ENCODE measurements around the gene ARL3. TPM values are rescaled to one million over a fixed set of nuclear protein-coding genes. Genes with fewer than 3 reads are reported as not detected.
A peak's percentile ranks its signal among the peaks of the same experiment; 100 is the strongest.

Gene ARL3
- total RNA-seq, 1 experiment from 2014 or later, result 5.9 TPM

- DNase-seq (ENCODE audit: low read depth), result no peak
Observed at GRCh38 chr10:102639537-102639936, 74.7 kb downstream of the ARL3 start.

- DNase-seq (ENCODE audit: low read depth), result no peak
Observed at GRCh38 chr10:102635377-102635776, 78.8 kb downstream of the ARL3 start.

GRCh38 chr10:102634686-102635085 lies 79.5 kb downstream of the ARL3 start:
- no peak for DNase-seq (ENCODE audit: low read depth)

- DNase-seq (ENCODE audit: low read depth), result no peak
Observed at GRCh38 chr10:102633848-102634247, 80.3 kb downstream of the ARL3 start.

- DNase-seq (ENCODE audit: low read depth), result peak; percentile 57
Observed at GRCh38 chr10:102633287-102633686, 80.9 kb downstream of the ARL3 start.

- DNase-seq (ENCODE audit: low read depth), result no peak
Observed at GRCh38 chr10:102632394-102633111, 81.6 kb downstream of the ARL3 start.

- no peak for DNase-seq (ENCODE audit: low read depth)
Observed at GRCh38 chr10:102631525-102632393, 82.4 kb downstream of the ARL3 start.

- DNase-seq (ENCODE audit: low read depth), result no peak
Observed at GRCh38 chr10:102630663-102631062, 83.5 kb downstream of the ARL3 start.

GRCh38 chr10:102629661-102630614 lies 84.3 kb downstream of the ARL3 start:
- DNase-seq (ENCODE audit: low read depth), result peak; percentile 86

- peak; percentile 73 for DNase-seq (ENCODE audit: low read depth)
Observed at GRCh38 chr10:102628451-102628911, 85.7 kb downstream of the ARL3 start.

GRCh38 chr10:102627736-102628293 lies 86.4 kb downstream of the ARL3 start:
- DNase-seq (ENCODE audit: low read depth), result peak; percentile 87

- no peak for DNase-seq (ENCODE audit: low read depth)
Observed at GRCh38 chr10:102627291-102627735, 86.9 kb downstream of the ARL3 start.

GRCh38 chr10:102626026-102626685 lies 88.0 kb downstream of the ARL3 start:
- DNase-seq (ENCODE audit: low read depth), result no peak

- DNase-seq (ENCODE audit: low read depth), result no peak
Observed at GRCh38 chr10:102624751-102625645, 89.2 kb downstream of the ARL3 start.

GRCh38 chr10:102624094-102624493 lies 90.1 kb downstream of the ARL3 start:
- no peak for DNase-seq (ENCODE audit: low read depth)
